HEK293 (cell line): Measurements from ENCODE around the gene ABTB2.

Experiments used
- BCL11A ChIP-seq: fragments of 450-650 bp; formaldehyde crosslinking; IDR thresholded peaks from 2 replicates; pipeline ENCODE4 v1.5.1; 2016; ENCODE audit warnings: low read depth, missing biosample characterization, missing genetic modification characterization
- SCRT2 ChIP-seq: fragments of 450-650 bp; formaldehyde crosslinking; IDR thresholded peaks from 2 replicates; pipeline ENCODE4 v1.5.1; 2016; ENCODE audit warnings: missing biosample characterization, missing genetic modification characterization
- ZNF138 ChIP-seq: fragments of 450-650 bp; formaldehyde crosslinking; IDR thresholded peaks from 2 replicates; pipeline ENCODE4 v1.5.1; 2016; ENCODE audit warnings: missing biosample characterization, missing genetic modification characterization, borderline replicate concordance
- ZNF140 ChIP-seq: fragments of 450-650 bp; formaldehyde crosslinking; IDR thresholded peaks from 2 replicates; pipeline ENCODE4 v1.5.1; 2016; ENCODE audit warnings: missing biosample characterization, missing genetic modification characterization
- ZNF580 ChIP-seq: fragments of 450-650 bp; formaldehyde crosslinking; IDR thresholded peaks from 2 replicates; pipeline ENCODE4 v1.5.1; 2016; ENCODE audit warnings: missing biosample characterization, missing genetic modification characterization
- TF ChIP-seq, protein P1 (sequence below): fragments of 450-650 bp; formaldehyde crosslinking; IDR thresholded peaks from 2 replicates; pipeline ENCODE4 v1.5.1; 2016; ENCODE audit warnings: missing biosample characterization, missing genetic modification characterization

GRCh38 chr11:34278693-34279297 lies 79.0 kb downstream of the ABTB2 start:
- TF ChIP-seq ZNF580 (no peak), BCL11A (tag by site-specific recombination) (no peak), ZNF138 (tag by site-specific recombination) (no peak), ZNF140 (no peak), SCRT2 (tag by site-specific recombination) (no peak)
- TF ChIP-seq, protein P1, sequence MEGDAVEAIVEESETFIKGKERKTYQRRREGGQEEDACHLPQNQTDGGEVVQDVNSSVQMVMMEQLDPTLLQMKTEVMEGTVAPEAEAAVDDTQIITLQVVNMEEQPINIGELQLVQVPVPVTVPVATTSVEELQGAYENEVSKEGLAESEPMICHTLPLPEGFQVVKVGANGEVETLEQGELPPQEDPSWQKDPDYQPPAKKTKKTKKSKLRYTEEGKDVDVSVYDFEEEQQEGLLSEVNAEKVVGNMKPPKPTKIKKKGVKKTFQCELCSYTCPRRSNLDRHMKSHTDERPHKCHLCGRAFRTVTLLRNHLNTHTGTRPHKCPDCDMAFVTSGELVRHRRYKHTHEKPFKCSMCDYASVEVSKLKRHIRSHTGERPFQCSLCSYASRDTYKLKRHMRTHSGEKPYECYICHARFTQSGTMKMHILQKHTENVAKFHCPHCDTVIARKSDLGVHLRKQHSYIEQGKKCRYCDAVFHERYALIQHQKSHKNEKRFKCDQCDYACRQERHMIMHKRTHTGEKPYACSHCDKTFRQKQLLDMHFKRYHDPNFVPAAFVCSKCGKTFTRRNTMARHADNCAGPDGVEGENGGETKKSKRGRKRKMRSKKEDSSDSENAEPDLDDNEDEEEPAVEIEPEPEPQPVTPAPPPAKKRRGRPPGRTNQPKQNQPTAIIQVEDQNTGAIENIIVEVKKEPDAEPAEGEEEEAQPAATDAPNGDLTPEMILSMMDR = no peak
